GM19023 (cell line): ENCODE measurements around the gene MLIP.
"Not testable (repeated sequence)": the region's sequence is repeated elsewhere in the genome, so short reads cannot be mapped to it uniquely, and the experiment has no call there.

Experiments used
- ATAC-seq: cut with Tn5 transposase; IDR thresholded peaks from one replicate; pipeline ENCODE4 v1.9.1; 2021; ENCODE audit warnings: mild to moderate bottlenecking, moderate library complexity; ENCODE audit not compliant: unreplicated experiment

The MLIP gene

GRCh38 chr6:54111341-54112045, at the start of gene MLIP:
Gene MLIP (plus strand): TSS chr6:54111443. CDS start chr6:54111480, 37 bp downstream.
- ATAC-seq = no peak

GRCh38 chr6:54063228-54063539, 48.1 kb upstream of the MLIP start:
- ATAC-seq = no peak

GRCh38 chr6:54068694-54069093, 42.5 kb upstream of the MLIP start:
- ATAC-seq = no peak

GRCh38 chr6:54070025-54070424, 41.2 kb upstream of the MLIP start:
- no peak for ATAC-seq

- no peak for ATAC-seq
Measured at GRCh38 chr6:54071821-54072340, 39.4 kb upstream of the MLIP start.

- ATAC-seq = no peak
Measured at GRCh38 chr6:54072635-54073313, 38.5 kb upstream of the MLIP start.

GRCh38 chr6:54073487-54073886, 37.8 kb upstream of the MLIP start:
- no peak for ATAC-seq

GRCh38 chr6:54074109-54074508, 37.1 kb upstream of the MLIP start:
- no peak for ATAC-seq

GRCh38 chr6:54074578-54075195, 36.6 kb upstream of the MLIP start:
- ATAC-seq = no peak

GRCh38 chr6:54076159-54076789, 35.0 kb upstream of the MLIP start:
- no peak for ATAC-seq

GRCh38 chr6:54081499-54081898, 29.7 kb upstream of the MLIP start:
- ATAC-seq = not testable (repeated sequence)

- ATAC-seq = no peak
Measured at GRCh38 chr6:54083287-54083686, 28.0 kb upstream of the MLIP start.

GRCh38 chr6:54084231-54084630, 27.0 kb upstream of the MLIP start:
- no peak for ATAC-seq

- ATAC-seq = no peak
Measured at GRCh38 chr6:54085047-54085446, 26.2 kb upstream of the MLIP start.

GRCh38 chr6:54085541-54085940, 25.7 kb upstream of the MLIP start:
- ATAC-seq = no peak

- ATAC-seq = no peak
Measured at GRCh38 chr6:54086439-54086838, 24.8 kb upstream of the MLIP start.

- no peak for ATAC-seq
Measured at GRCh38 chr6:54087721-54088120, 23.5 kb upstream of the MLIP start.

- ATAC-seq = no peak
Measured at GRCh38 chr6:54093326-54093948, 17.8 kb upstream of the MLIP start.

- no peak for ATAC-seq
Measured at GRCh38 chr6:54094293-54094692, 16.9 kb upstream of the MLIP start.

- no peak for ATAC-seq
Measured at GRCh38 chr6:54094786-54095185, 16.5 kb upstream of the MLIP start.

- ATAC-seq = no peak
Measured at GRCh38 chr6:54095723-54096122, 15.5 kb upstream of the MLIP start.
